Measurements from ENCODE around the gene TEAD3. TPM values are rescaled to one million over a fixed set of nuclear protein-coding genes. Genes with fewer than 3 reads are reported as not detected.

The TEAD3 gene
- total RNA-seq, 6 experiments from 2014 or later: 5.2 to 8.5 (median 6.9) TPM

DNA sequence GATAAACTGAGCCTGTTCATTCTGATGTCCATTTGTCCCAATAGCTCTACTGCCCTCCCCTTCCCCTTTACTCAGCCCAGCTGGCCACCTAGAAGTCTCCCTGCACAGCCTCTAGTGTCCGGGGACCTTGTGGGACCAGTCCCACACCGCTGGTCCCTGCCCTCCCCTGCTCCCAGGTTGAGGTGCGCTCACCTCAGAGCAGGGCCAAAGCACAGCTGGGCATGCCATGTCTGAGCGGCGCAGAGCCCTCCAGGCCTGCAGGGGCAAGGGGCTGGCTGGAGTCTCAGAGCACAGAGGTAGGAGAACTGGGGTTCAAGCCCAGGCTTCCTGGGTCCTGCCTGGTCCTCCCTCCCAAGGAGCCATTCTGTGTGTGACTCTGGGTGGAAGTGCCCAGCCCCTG is 69.4 kb downstream of the TEAD3 start:
- no peak for DNase-seq

DNA sequence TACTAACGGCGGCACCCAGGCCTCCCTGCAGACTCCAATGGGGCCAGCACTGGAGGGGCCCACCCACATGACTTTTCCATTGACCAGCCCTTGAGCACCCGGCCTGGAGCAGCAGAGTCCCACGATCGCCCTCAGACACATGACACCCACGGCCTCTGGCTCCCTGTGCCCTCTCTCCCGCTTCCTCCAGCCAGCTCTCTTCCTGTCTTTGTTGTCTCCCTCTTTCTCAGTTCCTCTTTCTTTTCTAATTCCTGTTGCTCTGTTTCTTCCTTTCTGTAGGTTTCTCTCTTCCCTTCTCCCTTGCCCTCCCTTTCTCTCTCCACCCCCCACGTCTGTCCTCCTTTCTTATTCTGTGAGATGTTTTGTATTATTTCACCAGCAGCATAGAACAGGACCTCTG is 70.8 kb downstream of the TEAD3 start:
- peaks cover 0 to 8% (median 2%) of the 10 kb centered on the region in 4 donors for H3K36me3 ChIP-seq
- ATAC-seq: peak in 3 of 4 donors; percentile 11 to 51 (median 43)

More for the DNA sequence above, 69.4 kb downstream of the TEAD3 start:
- no peak overlapping the region for H3K27ac ChIP-seq
- peak in 3 of 4 donors; percentile 3 to 24 (median 5) for ATAC-seq
- no CpG with 5 or more reads among the region's 5 CpGs for WGBS (ENCODE audit: insufficient coverage, low coverage, low lambda C conversion rate, missing lambda C conversion rate)
- peaks cover 0 to 3% (median 0%) of the 10 kb centered on the region in 4 donors for H3K9me3 ChIP-seq
- no peaks in the 10 kb centered on the region for H3K27me3 ChIP-seq
- TF ChIP-seq, protein P1, sequence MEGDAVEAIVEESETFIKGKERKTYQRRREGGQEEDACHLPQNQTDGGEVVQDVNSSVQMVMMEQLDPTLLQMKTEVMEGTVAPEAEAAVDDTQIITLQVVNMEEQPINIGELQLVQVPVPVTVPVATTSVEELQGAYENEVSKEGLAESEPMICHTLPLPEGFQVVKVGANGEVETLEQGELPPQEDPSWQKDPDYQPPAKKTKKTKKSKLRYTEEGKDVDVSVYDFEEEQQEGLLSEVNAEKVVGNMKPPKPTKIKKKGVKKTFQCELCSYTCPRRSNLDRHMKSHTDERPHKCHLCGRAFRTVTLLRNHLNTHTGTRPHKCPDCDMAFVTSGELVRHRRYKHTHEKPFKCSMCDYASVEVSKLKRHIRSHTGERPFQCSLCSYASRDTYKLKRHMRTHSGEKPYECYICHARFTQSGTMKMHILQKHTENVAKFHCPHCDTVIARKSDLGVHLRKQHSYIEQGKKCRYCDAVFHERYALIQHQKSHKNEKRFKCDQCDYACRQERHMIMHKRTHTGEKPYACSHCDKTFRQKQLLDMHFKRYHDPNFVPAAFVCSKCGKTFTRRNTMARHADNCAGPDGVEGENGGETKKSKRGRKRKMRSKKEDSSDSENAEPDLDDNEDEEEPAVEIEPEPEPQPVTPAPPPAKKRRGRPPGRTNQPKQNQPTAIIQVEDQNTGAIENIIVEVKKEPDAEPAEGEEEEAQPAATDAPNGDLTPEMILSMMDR (IDR thresholded peaks at IDR 0.05): no peak
- TF ChIP-seq POLR2A (IDR thresholded peaks at IDR 0.05): no peak
- intact Hi-C loops (cut with DNase I): no loop called here
- no peak overlapping the region for H3K4me3 ChIP-seq
- peaks cover 0 to 8% (median 2%) of the 10 kb centered on the region in 4 donors for H3K36me3 ChIP-seq
- peaks cover 0 to 18% (median 1%) of the 10 kb centered on the region in 4 donors for H3K4me1 ChIP-seq

DNA sequence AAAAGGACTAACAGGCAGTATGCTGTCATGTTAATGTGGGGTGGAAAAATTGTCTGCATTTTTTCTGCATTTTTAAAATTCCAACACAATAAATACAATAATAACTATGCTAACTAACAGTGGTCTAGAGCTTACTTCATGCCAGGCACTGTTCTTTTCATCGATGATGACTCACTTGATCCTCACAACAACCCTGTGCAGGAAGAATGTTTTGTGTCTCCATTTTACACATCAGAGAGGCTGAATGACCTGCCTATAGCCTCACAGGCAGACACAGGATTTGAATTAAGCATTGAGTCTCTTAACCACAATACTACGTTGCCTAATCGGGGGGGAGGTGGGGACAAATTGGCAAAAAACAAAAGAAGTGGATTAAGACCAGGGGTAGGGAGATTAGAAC is 71.6 kb downstream of the TEAD3 start:
- no peak overlapping the region for H3K4me3 ChIP-seq
- ATAC-seq: no peak
- H3K27ac ChIP-seq: no peak overlapping the region
- WGBS (ENCODE audit: insufficient coverage, low coverage, low lambda C conversion rate, missing lambda C conversion rate): 71% methylated on average over 3 of the region's 3 CpGs
- TF ChIP-seq, protein P1 (IDR thresholded peaks at IDR 0.05): no peak
- TF ChIP-seq POLR2A (IDR thresholded peaks at IDR 0.05): no peak
- peaks cover 0 to 14% (median 1%) of the 10 kb centered on the region in 4 donors for H3K4me1 ChIP-seq
- H3K27me3 ChIP-seq: no peaks in the 10 kb centered on the region
- DNase-seq: no peak
- H3K36me3 ChIP-seq: peaks cover 0 to 8% (median 2%) of the 10 kb centered on the region in 4 donors
- intact Hi-C loops (cut with DNase I): no loop called here
- H3K9me3 ChIP-seq: peaks cover 0 to 3% (median 0%) of the 10 kb centered on the region in 4 donors

More for the DNA sequence above, 70.8 kb downstream of the TEAD3 start:
- H3K9me3 ChIP-seq: peaks cover 0 to 3% (median 0%) of the 10 kb centered on the region in 4 donors
- WGBS (ENCODE audit: insufficient coverage, low coverage, low lambda C conversion rate, missing lambda C conversion rate): 66% methylated on average over 5 of the region's 8 CpGs
- no peak overlapping the region for H3K4me3 ChIP-seq
- H3K27ac ChIP-seq: no peak overlapping the region
- intact Hi-C loops (cut with DNase I): no loop called here
- no peak for DNase-seq
- TF ChIP-seq, protein P1 (IDR thresholded peaks at IDR 0.05): no peak
- TF ChIP-seq POLR2A (IDR thresholded peaks at IDR 0.05): no peak
- no peaks in the 10 kb centered on the region for H3K27me3 ChIP-seq
- H3K4me1 ChIP-seq: peaks cover 0 to 14% (median 1%) of the 10 kb centered on the region in 4 donors

Small RNA genes within 50 kb of the gene (microRNA-seq; reads per million reads assigned to microRNA genes)
- 0 to 0.87 reads per million in 2 donors for gene MIR7111

Small RNA genes within 50 kb of the gene (small RNA-seq; reads per million reads assigned to genes)
- 0 reads per million in 2 experiments for gene MIR7111

Other genes with a start within 250 kb of the TEAD3 start
- 10 to 100 TPM; 14.4 to 19.8 (median 17.6) TPM for gene ZNF76, start 237.3 kb downstream of the TEAD3 start, total RNA-seq
- 1 to 10 TPM; 1.1 to 3.6 (median 1.5) TPM for gene DEF6, start 199.3 kb downstream of the TEAD3 start, total RNA-seq
- gene PPARD, start 154.5 kb downstream of the TEAD3 start, total RNA-seq: 10 to 100 TPM in 1 of 6 experiments, 1 to 10 TPM in 5; 5.2 to 18.8 (median 5.9) TPM
- gene FANCE, start 44.7 kb downstream of the TEAD3 start, total RNA-seq: 1 to 10 TPM in 3 of 6 experiments, under 1 TPM in 3; 0.44 to 1.7 (median 0.95) TPM
- gene RPL10A, start 28.7 kb downstream of the TEAD3 start, total RNA-seq: 100 to 1,000 TPM; 366 to 446 (median 412) TPM
- not detected for gene TULP1, start 15.8 kb upstream of the TEAD3 start, total RNA-seq
- 100 to 1,000 TPM in 5 of 6 experiments, 10 to 100 TPM in 1; 36.1 to 387 (median 111) TPM for gene FKBP5, start 191.8 kb upstream of the TEAD3 start, total RNA-seq
- 1 to 10 TPM in 3 of 6 experiments, under 1 TPM in 3; 0.22 to 4.4 (median 0.92) TPM for gene ARMC12, start 240.0 kb upstream of the TEAD3 start, total RNA-seq

Data from right lobe of liver (tissue), 6 donors.